ENCODE measurements around the gene ZNF705A. TPM values are rescaled to one million over a fixed set of nuclear protein-coding genes. Genes with fewer than 3 reads are reported as not detected.
"Not testable (repeated sequence)": the region's sequence is repeated elsewhere in the genome, so short reads cannot be mapped to it uniquely, and the experiment has no call there.

Gene ZNF705A
- total RNA-seq, 1 donor from 2014 or later = not detected

DNA sequence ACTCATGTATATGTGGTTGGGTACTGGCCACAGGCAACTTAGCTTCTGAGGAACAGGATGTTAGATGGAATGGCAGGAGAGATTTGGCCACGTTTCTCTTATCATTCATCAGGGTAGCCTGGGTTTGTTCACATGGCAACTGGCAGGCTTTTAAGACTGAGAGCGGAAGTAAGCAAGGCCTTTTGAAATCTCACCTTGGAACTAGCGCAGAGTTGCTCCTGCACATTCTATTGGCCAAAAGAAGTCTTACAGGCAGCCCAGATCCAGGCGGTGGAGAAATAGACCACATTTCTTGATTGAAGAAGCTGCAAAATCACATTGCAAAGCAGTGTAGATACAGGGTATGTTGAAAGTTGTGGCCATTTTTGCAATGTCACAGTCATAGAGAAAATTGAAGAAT lies 29.7 kb upstream of the ZNF705A start:
- Mint-ChIP-seq H3K27me3 (no peaks in the 10 kb centered on the region), H3K4me1 (peaks cover 30% of the 10 kb centered on the region), H3K4me3 (no peak overlapping the region), H3K27ac (no peak overlapping the region), H3K36me3 (ENCODE audit: low read depth) (peaks cover 28% of the 10 kb centered on the region), H3K9me3 (no peaks in the 10 kb centered on the region)
- POLR2A ChIA-PET = no interaction called here
- TF ChIP-seq, protein P1, sequence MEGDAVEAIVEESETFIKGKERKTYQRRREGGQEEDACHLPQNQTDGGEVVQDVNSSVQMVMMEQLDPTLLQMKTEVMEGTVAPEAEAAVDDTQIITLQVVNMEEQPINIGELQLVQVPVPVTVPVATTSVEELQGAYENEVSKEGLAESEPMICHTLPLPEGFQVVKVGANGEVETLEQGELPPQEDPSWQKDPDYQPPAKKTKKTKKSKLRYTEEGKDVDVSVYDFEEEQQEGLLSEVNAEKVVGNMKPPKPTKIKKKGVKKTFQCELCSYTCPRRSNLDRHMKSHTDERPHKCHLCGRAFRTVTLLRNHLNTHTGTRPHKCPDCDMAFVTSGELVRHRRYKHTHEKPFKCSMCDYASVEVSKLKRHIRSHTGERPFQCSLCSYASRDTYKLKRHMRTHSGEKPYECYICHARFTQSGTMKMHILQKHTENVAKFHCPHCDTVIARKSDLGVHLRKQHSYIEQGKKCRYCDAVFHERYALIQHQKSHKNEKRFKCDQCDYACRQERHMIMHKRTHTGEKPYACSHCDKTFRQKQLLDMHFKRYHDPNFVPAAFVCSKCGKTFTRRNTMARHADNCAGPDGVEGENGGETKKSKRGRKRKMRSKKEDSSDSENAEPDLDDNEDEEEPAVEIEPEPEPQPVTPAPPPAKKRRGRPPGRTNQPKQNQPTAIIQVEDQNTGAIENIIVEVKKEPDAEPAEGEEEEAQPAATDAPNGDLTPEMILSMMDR (IDR thresholded peaks at IDR 0.05) = no peak
- intact Hi-C loops (cut with micrococcal nuclease) = no loop called here
- no peak for DNase-seq
- ATAC-seq (ENCODE audit: low read depth) = no peak
- CTCF ChIA-PET = no interaction called here

DNA sequence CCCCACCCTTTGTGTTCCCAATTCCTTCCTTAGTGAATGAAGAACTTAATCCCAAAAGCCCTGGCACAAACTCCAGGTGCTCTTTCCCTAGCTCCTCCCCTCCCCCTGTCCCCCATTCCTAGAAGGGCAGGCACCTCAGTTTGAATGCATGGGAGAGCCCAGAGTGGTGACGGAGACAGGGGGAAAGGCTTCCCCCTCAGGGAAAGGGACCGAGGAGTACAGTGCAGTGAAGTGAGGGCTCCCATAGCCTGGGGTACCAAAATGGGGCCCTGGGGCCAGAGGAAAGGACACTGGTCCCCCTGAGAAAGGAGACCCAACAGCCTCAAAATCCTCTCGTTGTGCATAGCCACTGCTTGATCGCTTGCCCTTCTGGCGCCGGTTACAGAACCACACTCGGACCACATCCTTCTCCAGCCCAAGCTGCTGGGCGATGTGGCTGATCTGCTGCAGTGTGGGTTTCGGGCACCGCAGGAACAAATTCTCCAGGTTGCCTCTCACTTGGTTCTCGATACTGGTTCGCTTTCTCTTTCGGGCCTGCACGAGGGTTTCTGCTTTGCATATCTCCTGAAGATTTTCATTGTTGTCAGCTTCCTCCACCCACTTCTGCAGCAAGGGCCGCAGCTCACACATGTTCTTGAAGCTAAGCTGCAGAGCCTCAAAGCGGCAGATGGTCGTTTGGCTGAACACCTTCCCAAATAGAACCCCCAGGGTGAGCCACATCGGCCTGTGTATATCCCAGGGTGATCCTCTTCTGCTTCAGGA lies 23.0 kb upstream of the ZNF705A start:
- CTCF ChIA-PET; intact Hi-C loops (cut with micrococcal nuclease); H3K4me1 Mint-ChIP-seq; DNase-seq; H3K27ac Mint-ChIP-seq; H3K4me3 Mint-ChIP-seq; H3K27me3 Mint-ChIP-seq; ATAC-seq (ENCODE audit: low read depth); H3K9me3 Mint-ChIP-seq; POLR2A ChIA-PET: not testable (repeated sequence)
- H3K36me3 Mint-ChIP-seq (ENCODE audit: low read depth) = peaks cover 50% of the 10 kb centered on the region

DNA sequence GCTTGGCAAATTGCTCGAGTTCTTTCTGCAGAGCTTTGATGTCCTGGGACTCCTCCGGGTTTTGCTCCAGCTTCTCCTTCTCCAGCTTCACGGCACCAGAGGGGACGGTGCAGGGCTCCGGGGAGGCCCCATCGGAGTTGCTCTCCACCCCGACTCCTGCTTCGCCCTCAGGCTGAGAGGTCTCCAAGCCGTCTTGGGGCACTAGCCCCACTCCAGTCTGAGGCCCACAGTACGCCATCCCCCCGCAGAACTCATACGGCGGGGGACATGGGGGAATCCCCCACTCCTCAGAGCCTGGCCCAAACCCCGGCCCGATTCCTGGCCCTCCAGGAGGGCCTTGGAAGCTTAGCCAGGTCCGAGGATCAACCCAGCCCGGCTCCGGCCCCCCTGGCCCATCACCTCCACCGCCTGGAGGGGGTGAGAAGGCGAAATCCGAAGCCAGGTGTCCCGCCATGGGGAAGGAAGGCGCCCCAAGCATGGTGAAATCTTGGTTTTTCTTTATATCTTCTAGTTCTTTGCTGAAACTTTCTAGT lies 22.4 kb upstream of the ZNF705A start:
- H3K36me3 Mint-ChIP-seq (ENCODE audit: low read depth) = peaks cover 50% of the 10 kb centered on the region
- H3K27me3 Mint-ChIP-seq, POLR2A ChIA-PET: not testable (repeated sequence)

DNA sequence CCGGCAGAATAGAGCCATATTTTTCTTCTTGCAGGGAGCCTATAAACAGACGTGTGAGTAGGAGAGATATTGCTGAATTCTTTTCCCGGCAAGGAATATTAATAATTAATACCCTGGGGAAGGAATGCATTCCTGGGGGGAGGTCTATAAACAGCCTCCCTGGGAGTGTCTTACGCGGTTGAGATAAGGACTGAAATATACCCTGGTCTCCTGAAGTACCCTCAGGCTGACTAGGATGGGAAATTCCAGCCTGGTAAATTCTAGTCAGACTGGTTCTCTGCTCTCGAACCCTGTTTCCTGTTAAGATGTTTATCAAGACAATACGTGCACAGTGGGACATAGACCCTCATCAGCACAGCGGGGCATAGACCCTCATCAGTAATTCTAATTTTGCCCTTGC lies 15.2 kb upstream of the ZNF705A start:
- CTCF ChIA-PET; ATAC-seq (ENCODE audit: low read depth); H3K4me3 Mint-ChIP-seq; DNase-seq; intact Hi-C loops (cut with micrococcal nuclease); POLR2A ChIA-PET; H3K4me1 Mint-ChIP-seq; H3K27ac Mint-ChIP-seq; H3K27me3 Mint-ChIP-seq: not testable (repeated sequence)
- Mint-ChIP-seq H3K9me3 (peaks cover 11% of the 10 kb centered on the region), H3K36me3 (ENCODE audit: low read depth) (peaks cover 46% of the 10 kb centered on the region)

More for the DNA sequence above, 22.4 kb upstream of the ZNF705A start:
- intact Hi-C loops (cut with micrococcal nuclease); CTCF ChIA-PET; H3K4me1 Mint-ChIP-seq; ATAC-seq (ENCODE audit: low read depth); H3K4me3 Mint-ChIP-seq; DNase-seq; H3K9me3 Mint-ChIP-seq; H3K27ac Mint-ChIP-seq: not testable (repeated sequence)

DNA sequence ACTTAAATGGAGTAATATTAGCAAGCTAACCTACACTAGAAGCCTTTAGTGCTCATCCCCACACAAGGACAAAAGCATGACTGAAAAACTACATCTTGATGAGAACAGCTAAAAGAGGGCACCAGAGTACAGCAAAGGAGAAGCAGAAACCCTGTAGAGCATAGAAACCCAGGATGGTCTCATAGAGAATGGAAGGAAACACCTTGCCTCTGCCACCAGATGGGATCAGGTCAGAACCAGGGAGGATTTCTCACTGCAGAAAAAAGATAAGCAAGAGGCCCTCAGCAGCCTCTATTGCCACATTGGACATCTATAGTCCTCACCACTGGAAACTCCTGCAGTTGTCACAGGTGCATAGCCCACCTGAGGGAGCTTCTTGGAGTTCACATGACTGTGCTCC lies 13.6 kb upstream of the ZNF705A start:
- H3K27me3 Mint-ChIP-seq = peaks cover 9% of the 10 kb centered on the region
- no peak overlapping the region for H3K4me3 Mint-ChIP-seq

DNA sequence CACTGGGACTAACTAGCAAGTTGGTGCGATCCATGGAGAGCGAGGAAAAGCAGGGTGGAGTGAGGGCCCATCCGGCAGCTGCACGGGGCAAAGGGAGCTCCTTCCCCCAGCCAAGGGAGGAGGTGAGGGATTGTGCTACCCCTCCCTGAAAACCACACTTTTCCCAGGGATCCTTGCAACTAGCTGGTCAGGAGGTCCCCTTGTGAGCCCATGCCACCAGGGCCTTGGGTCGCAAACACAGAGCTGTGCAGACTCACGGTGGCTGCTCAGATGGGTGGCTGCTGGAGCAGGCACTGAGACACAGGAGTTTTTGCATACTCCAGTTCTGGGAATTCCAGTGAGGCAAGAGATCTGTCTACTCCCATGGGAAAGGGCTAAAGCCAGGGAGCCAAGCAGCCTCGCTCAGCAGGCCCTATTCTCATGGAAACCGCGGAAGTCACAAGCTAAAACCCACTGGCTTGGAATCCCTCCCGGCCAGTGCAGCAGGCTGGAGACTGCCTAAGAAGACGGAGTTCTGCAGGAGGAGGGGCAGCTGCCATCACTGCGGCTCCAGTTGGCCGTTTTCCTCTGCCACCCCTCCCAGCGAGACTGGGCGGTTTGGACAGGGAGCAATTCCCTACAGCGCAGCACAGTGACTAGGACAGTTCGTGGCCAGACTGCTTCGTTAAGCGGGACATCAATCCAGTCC lies 10.9 kb upstream of the ZNF705A start:
- Mint-ChIP-seq H3K27ac (no peak overlapping the region), H3K4me1 (no peaks in the 10 kb centered on the region), H3K36me3 (ENCODE audit: low read depth) (peaks cover 14% of the 10 kb centered on the region), H3K9me3 (peaks cover 11% of the 10 kb centered on the region), H3K4me3 (no peak overlapping the region), H3K27me3 (peaks cover 17% of the 10 kb centered on the region)
- ChIA-PET CTCF (no interaction called here), POLR2A (no interaction called here)
- intact Hi-C loops (cut with micrococcal nuclease) = no loop called here
- DNase-seq (no peak), ATAC-seq (ENCODE audit: low read depth) (no peak)
- TF ChIP-seq, protein P1 (IDR thresholded peaks at IDR 0.05) = no peak

More for the DNA sequence above, 13.6 kb upstream of the ZNF705A start:
- ChIA-PET CTCF (no interaction called here), POLR2A (no interaction called here)
- ATAC-seq (ENCODE audit: low read depth) = no peak
- TF ChIP-seq, protein P1 (IDR thresholded peaks at IDR 0.05) = no peak
- Mint-ChIP-seq H3K36me3 (ENCODE audit: low read depth) (peaks cover 31% of the 10 kb centered on the region), H3K27ac (no peak overlapping the region), H3K9me3 (peaks cover 11% of the 10 kb centered on the region), H3K4me1 (no peaks in the 10 kb centered on the region)
- intact Hi-C loops (cut with micrococcal nuclease) = no loop called here
- no peak for DNase-seq
